ENCODE data around the gene CPPED1.

- no peak for TF ChIP-seq YY1 (IDR thresholded peaks at IDR 0.05; ENCODE audit: insufficient read depth, insufficient read length)
- TF ChIP-seq ZNF274 (IDR thresholded peaks at IDR 0.05; ENCODE audit: low read depth, low read length), result no peak
- TF ChIP-seq SUZ12 (IDR thresholded peaks at IDR 0.05; ENCODE audit: extremely low read depth, insufficient read depth, insufficient read length), result no peak
These were observed 79.5 kb downstream of the CPPED1 start for GRCh38 chr16:12724226-12724625.
